Thyroid gland (tissue), 4 donors: ENCODE results near the gene FBXL7. TPM values are rescaled to one million over a fixed set of nuclear protein-coding genes. Genes with fewer than 3 reads are reported as not detected.

ENCODE experiments used
- DNase-seq, 2 donors: peaks; one replicate each; pipeline ENCODE4 v3.0.0-alpha.2; 2019
- H3K27ac ChIP-seq, 3 donors: fragments of 200-600 bp; sonication (generic); 1 replicate in 2 of 3; 2 replicates in 1 of 3; pipeline ENCODE4 v1.5.1; 2016 to 2019; ENCODE audit warnings: mild to moderate bottlenecking in 1 of 3, moderate library complexity in 1 of 3
- H3K27me3 ChIP-seq: fragments of 200-600 bp; sonication (generic); one replicate; pipeline ENCODE4 v1.5.1; 2019
- H3K36me3 ChIP-seq, 2 donors: fragments of 200-600 bp; sonication (generic); one replicate each; pipeline ENCODE4 v1.5.1; 2016 to 2019
- H3K4me1 ChIP-seq, 2 donors: fragments of 200-600 bp; sonication (generic); one replicate each; pipeline ENCODE4 v1.5.1; 2017 to 2019
- H3K4me3 ChIP-seq, 3 donors: fragments of 200-600 bp; sonication (generic); replicated peaks in 1 of 3; 1 replicate in 2 of 3; 2 replicates in 1 of 3; pipeline ENCODE4 v1.5.1; 2016; ENCODE audit warnings: mild to moderate bottlenecking in 1 of 3
- H3K9me3 ChIP-seq: fragments of 200-600 bp; sonication (generic); one replicate; pipeline ENCODE4 v1.5.1; 2017
- CTCF ChIP-seq, 6 experiments: fragments of 200-600 bp in 3 of 6; fragments of 450-650 bp in 3 of 6; sonication (generic) in 3 of 6; IDR thresholded peaks; one replicate each; pipeline ENCODE4 v1.5.1; 2016 to 2019; ENCODE audit warnings: antibody characterized with exemption in 6 of 6, mild to moderate bottlenecking in 2 of 6, inconsistent platforms in 1 of 6, moderate library complexity in 1 of 6
- POLR2A ChIP-seq, 2 donors: fragments of 450-650 bp; IDR thresholded peaks; one replicate each; pipeline ENCODE4 v1.6.1; 2017; ENCODE audit warnings: antibody characterized with exemption in 2 of 2, mild to moderate bottlenecking in 2 of 2, moderate library complexity in 1 of 2
- WGBS, 2 donors: methylation state at CpG; one replicate each; pipeline ENCODE4 v1.1.5; 2017; 5-methylcytosine and 5-hydroxymethylcytosine counted together
- intact Hi-C: fragments of 100-400 bp; cut with DNase I; formaldehyde crosslinking; loops from one replicate; pipeline ENCODE4 v1.15.1; 2023
- total RNA-seq, 4 donors: library from RNA; depleted of rRNA; stranded (reverse); fragments of >200 nt; gene quantifications; one replicate each; pipeline ENCODE4 v1.2.3, GENCODE V29; 2016

The FBXL7 gene
- total RNA-seq, 4 donors from 2014 or later = 6.4 to 11.8 (median 9.2) TPM

- H3K4me3 ChIP-seq = no peak overlapping the region
- H3K9me3 ChIP-seq = no peaks in the 10 kb centered on the region
- DNase-seq = no peak
- intact Hi-C loops = no loop called here
- H3K4me1 ChIP-seq = no peaks in the 10 kb centered on the region
- H3K36me3 ChIP-seq = no peaks in the 10 kb centered on the region
- 86 to 97% methylated on average over 2 of the region's 2 CpGs for WGBS, 2 donors
- no peak overlapping the region for H3K27ac ChIP-seq
- TF ChIP-seq CTCF (IDR thresholded peaks at IDR 0.05) (no peak), POLR2A (IDR thresholded peaks at IDR 0.05) (no peak)
- no peaks in the 10 kb centered on the region for H3K27me3 ChIP-seq
Observed at GRCh38 chr5:15627109-15627508, 127.1 kb downstream of the FBXL7 start.

GRCh38 chr5:15627647-15628046, 127.7 kb downstream of the FBXL7 start:
- no peaks in the 10 kb centered on the region for H3K36me3 ChIP-seq
- no peak overlapping the region for H3K4me3 ChIP-seq
- DNase-seq = no peak
- 72 to 75% methylated on average over 2 of the region's 2 CpGs for WGBS, 2 donors
- H3K9me3 ChIP-seq = no peaks in the 10 kb centered on the region
- intact Hi-C loops = no loop called here
- H3K27ac ChIP-seq = no peak overlapping the region
- H3K27me3 ChIP-seq = no peaks in the 10 kb centered on the region
- TF ChIP-seq POLR2A (IDR thresholded peaks at IDR 0.05) (no peak), CTCF (IDR thresholded peaks at IDR 0.05) (no peak)
- H3K4me1 ChIP-seq = no peaks in the 10 kb centered on the region

GRCh38 chr5:15630441-15630840, 130.5 kb downstream of the FBXL7 start:
- H3K36me3 ChIP-seq = no peaks in the 10 kb centered on the region
- no peak for DNase-seq
- H3K9me3 ChIP-seq = no peaks in the 10 kb centered on the region
- intact Hi-C loops = no loop called here
- H3K4me3 ChIP-seq = no peak overlapping the region
- TF ChIP-seq CTCF (IDR thresholded peaks at IDR 0.05) (no peak), POLR2A (IDR thresholded peaks at IDR 0.05) (no peak)
- no peak overlapping the region for H3K27ac ChIP-seq
- no peaks in the 10 kb centered on the region for H3K4me1 ChIP-seq
- no peaks in the 10 kb centered on the region for H3K27me3 ChIP-seq

GRCh38 chr5:15634591-15635288, 134.8 kb downstream of the FBXL7 start:
- H3K4me3 ChIP-seq = no peak overlapping the region
- DNase-seq = no peak
- 96 to 100% methylated on average over 4 of the region's 4 CpGs for whole genome bisulfite sequencing, 2 donors
- no peaks in the 10 kb centered on the region for H3K9me3 ChIP-seq
- no peaks in the 10 kb centered on the region for H3K36me3 ChIP-seq
- no peaks in the 10 kb centered on the region for H3K4me1 ChIP-seq
- intact Hi-C loops = no loop called here
- H3K27ac ChIP-seq = no peak overlapping the region
- TF ChIP-seq CTCF (IDR thresholded peaks at IDR 0.05) = no peak
- H3K27me3 ChIP-seq = no peaks in the 10 kb centered on the region

- no peak overlapping the region for H3K27ac ChIP-seq
- no peak for TF ChIP-seq CTCF (IDR thresholded peaks at IDR 0.05)
- no peak for TF ChIP-seq POLR2A (IDR thresholded peaks at IDR 0.05)
- WGBS, 2 donors = 92 to 100% methylated on average over 1 of the region's 1 CpG
- intact Hi-C loops = no loop called here
- H3K4me1 ChIP-seq = no peaks in the 10 kb centered on the region
- no peak for DNase-seq
- H3K36me3 ChIP-seq = no peaks in the 10 kb centered on the region
- no peaks in the 10 kb centered on the region for H3K9me3 ChIP-seq
- no peak overlapping the region for H3K4me3 ChIP-seq
- no peaks in the 10 kb centered on the region for H3K27me3 ChIP-seq
Observed at GRCh38 chr5:15635289-15635616, 135.3 kb downstream of the FBXL7 start.
